ENCODE data around the gene GLP2R.

- TF ChIP-seq, protein P1, sequence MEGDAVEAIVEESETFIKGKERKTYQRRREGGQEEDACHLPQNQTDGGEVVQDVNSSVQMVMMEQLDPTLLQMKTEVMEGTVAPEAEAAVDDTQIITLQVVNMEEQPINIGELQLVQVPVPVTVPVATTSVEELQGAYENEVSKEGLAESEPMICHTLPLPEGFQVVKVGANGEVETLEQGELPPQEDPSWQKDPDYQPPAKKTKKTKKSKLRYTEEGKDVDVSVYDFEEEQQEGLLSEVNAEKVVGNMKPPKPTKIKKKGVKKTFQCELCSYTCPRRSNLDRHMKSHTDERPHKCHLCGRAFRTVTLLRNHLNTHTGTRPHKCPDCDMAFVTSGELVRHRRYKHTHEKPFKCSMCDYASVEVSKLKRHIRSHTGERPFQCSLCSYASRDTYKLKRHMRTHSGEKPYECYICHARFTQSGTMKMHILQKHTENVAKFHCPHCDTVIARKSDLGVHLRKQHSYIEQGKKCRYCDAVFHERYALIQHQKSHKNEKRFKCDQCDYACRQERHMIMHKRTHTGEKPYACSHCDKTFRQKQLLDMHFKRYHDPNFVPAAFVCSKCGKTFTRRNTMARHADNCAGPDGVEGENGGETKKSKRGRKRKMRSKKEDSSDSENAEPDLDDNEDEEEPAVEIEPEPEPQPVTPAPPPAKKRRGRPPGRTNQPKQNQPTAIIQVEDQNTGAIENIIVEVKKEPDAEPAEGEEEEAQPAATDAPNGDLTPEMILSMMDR (IDR thresholded peaks at IDR 0.05; ENCODE audit: insufficient read depth, low read length): no peak
- no peak for TF ChIP-seq REST (IDR thresholded peaks at IDR 0.05; ENCODE audit: insufficient replicate concordance, low read depth)
Measured at GRCh38 chr17:9829343-9829742, 3.6 kb downstream of the GLP2R start.
